Tibial nerve (tissue), 4 donors: ENCODE data around the gene SERPINA4. TPM values are rescaled to one million over a fixed set of nuclear protein-coding genes. Genes with fewer than 3 reads are reported as not detected.

ENCODE experiments used
- DNase-seq, 2 donors: peaks; one replicate each; pipeline ENCODE4 v3.0.0-alpha.2; 2019; ENCODE audit warnings: low spot score in 2 of 2
- H3K27ac ChIP-seq, 4 donors: fragments of 200-600 bp; sonication (generic) in 3 of 4; one replicate each; pipeline ENCODE4 v1.5.1; 2017 to 2019; ENCODE audit warnings: mild to moderate bottlenecking in 1 of 4
- H3K27me3 ChIP-seq, 2 donors: fragments of 200-600 bp; sonication (generic) in 1 of 2; one replicate each; pipeline versions ENCODE4 v1.5.1 to v1.6.0; 2017 to 2019
- H3K36me3 ChIP-seq, 3 donors: fragments of 200-600 bp; sonication (generic); one replicate each; pipeline ENCODE4 v1.5.1; 2018 to 2019
- H3K4me1 ChIP-seq, 4 donors: fragments of 200-600 bp; sonication (generic) in 3 of 4; one replicate each; pipeline ENCODE4 v1.5.1; 2017 to 2019
- H3K4me3 ChIP-seq, 4 donors: fragments of 200-600 bp; sonication (generic) in 3 of 4; one replicate each; pipeline ENCODE4 v1.5.1; 2017 to 2019; ENCODE audit warnings: mild to moderate bottlenecking in 1 of 4, moderate library complexity in 1 of 4
- H3K9me3 ChIP-seq, 4 donors: fragments of 200-600 bp; sonication (generic) in 3 of 4; one replicate each; pipeline ENCODE4 v1.5.1; 2017 to 2019
- EP300 ChIP-seq, 2 donors: sonication (generic); formaldehyde crosslinking; IDR thresholded peaks; one replicate each; pipeline ENCODE4 v1.6.1; 2017; ENCODE audit warnings: antibody characterized with exemption in 2 of 2, mild to moderate bottlenecking in 1 of 2
- POLR2A ChIP-seq, 2 donors: fragments of 450-650 bp; IDR thresholded peaks; one replicate each; pipeline ENCODE4 v1.6.1; 2017; ENCODE audit warnings: antibody characterized with exemption in 2 of 2, mild to moderate bottlenecking in 2 of 2, moderate library complexity in 2 of 2
- WGBS, 2 donors: methylation state at CpG; one replicate each; pipeline ENCODE4 v1.1.5; 2018; 5-methylcytosine and 5-hydroxymethylcytosine counted together
- total RNA-seq, 4 donors: library from RNA; depleted of rRNA; stranded (reverse); fragments of >200 nt; gene quantifications; one replicate each; pipeline ENCODE4 v1.1.0, GENCODE V29; 2016
- TF ChIP-seq, protein P1 (sequence below), 5 experiments: fragments of 200-600 bp in 3 of 5; fragments of 450-650 bp in 2 of 5; sonication (generic) in 3 of 5; IDR thresholded peaks; one replicate each; pipeline ENCODE4 v1.5.1; 2016 to 2019; ENCODE audit warnings: antibody characterized with exemption in 5 of 5, mild to moderate bottlenecking in 3 of 5, moderate library complexity in 2 of 5

SERPINA4 gene
- total RNA-seq, 4 donors from 2014 or later: not detected

- DNase-seq: no peak
- no peaks in the 10 kb centered on the region for H3K36me3 ChIP-seq
- 88 to 92% methylated on average over 9 of the region's 9 CpGs for WGBS, 2 donors
- no peaks in the 10 kb centered on the region for H3K27me3 ChIP-seq
- H3K4me1 ChIP-seq: no peaks in the 10 kb centered on the region
- TF ChIP-seq, protein P1, sequence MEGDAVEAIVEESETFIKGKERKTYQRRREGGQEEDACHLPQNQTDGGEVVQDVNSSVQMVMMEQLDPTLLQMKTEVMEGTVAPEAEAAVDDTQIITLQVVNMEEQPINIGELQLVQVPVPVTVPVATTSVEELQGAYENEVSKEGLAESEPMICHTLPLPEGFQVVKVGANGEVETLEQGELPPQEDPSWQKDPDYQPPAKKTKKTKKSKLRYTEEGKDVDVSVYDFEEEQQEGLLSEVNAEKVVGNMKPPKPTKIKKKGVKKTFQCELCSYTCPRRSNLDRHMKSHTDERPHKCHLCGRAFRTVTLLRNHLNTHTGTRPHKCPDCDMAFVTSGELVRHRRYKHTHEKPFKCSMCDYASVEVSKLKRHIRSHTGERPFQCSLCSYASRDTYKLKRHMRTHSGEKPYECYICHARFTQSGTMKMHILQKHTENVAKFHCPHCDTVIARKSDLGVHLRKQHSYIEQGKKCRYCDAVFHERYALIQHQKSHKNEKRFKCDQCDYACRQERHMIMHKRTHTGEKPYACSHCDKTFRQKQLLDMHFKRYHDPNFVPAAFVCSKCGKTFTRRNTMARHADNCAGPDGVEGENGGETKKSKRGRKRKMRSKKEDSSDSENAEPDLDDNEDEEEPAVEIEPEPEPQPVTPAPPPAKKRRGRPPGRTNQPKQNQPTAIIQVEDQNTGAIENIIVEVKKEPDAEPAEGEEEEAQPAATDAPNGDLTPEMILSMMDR (IDR thresholded peaks at IDR 0.05): no peak
- TF ChIP-seq POLR2A (IDR thresholded peaks at IDR 0.05) (no peak), EP300 (IDR thresholded peaks at IDR 0.05) (no peak)
- no peak overlapping the region for H3K27ac ChIP-seq
- H3K9me3 ChIP-seq: peaks cover 0 to 27% (median 0%) of the 10 kb centered on the region in 4 donors
- no peak overlapping the region for H3K4me3 ChIP-seq
Measured at GRCh38 chr14:94555991-94556390, 5.3 kb upstream of the SERPINA4 start.

- H3K9me3 ChIP-seq: peaks cover 0 to 26% (median 0%) of the 10 kb centered on the region in 4 donors
- WGBS, 2 donors: 94% methylated on average over 1 of the region's 1 CpG
- no peaks in the 10 kb centered on the region for H3K27me3 ChIP-seq
- TF ChIP-seq POLR2A (IDR thresholded peaks at IDR 0.05): no peak
- TF ChIP-seq, protein P1 (IDR thresholded peaks at IDR 0.05): no peak
- no peak for TF ChIP-seq EP300 (IDR thresholded peaks at IDR 0.05)
- no peaks in the 10 kb centered on the region for H3K36me3 ChIP-seq
- H3K27ac ChIP-seq: no peak overlapping the region
- DNase-seq: no peak
- no peaks in the 10 kb centered on the region for H3K4me1 ChIP-seq
- H3K4me3 ChIP-seq: no peak overlapping the region
Measured at GRCh38 chr14:94557327-94557726, 3.9 kb upstream of the SERPINA4 start.

GRCh38 chr14:94558842-94559241, 2.4 kb upstream of the SERPINA4 start:
- DNase-seq: no peak
- H3K9me3 ChIP-seq: peaks cover 0 to 22% (median 0%) of the 10 kb centered on the region in 4 donors
- TF ChIP-seq, protein P1 (IDR thresholded peaks at IDR 0.05): no peak

GRCh38 chr14:94559638-94560290, 1.5 kb upstream of the SERPINA4 start:
- no peak for TF ChIP-seq EP300 (IDR thresholded peaks at IDR 0.05)
- no peak for TF ChIP-seq POLR2A (IDR thresholded peaks at IDR 0.05)
- TF ChIP-seq, protein P1 (IDR thresholded peaks at IDR 0.05): no peak
- H3K36me3 ChIP-seq: no peaks in the 10 kb centered on the region
- H3K27ac ChIP-seq: no peak overlapping the region
- no peaks in the 10 kb centered on the region for H3K27me3 ChIP-seq
- no peak overlapping the region for H3K4me3 ChIP-seq
- DNase-seq: no peak
- H3K9me3 ChIP-seq: peaks cover 0 to 13% (median 0%) of the 10 kb centered on the region in 4 donors
- no peaks in the 10 kb centered on the region for H3K4me1 ChIP-seq
- 49 to 62% methylated on average over 9 of the region's 9 CpGs for WGBS, 2 donors

More at GRCh38 chr14:94558842-94559241, 2.4 kb upstream of the SERPINA4 start:
- no peak overlapping the region for H3K4me3 ChIP-seq
- no peaks in the 10 kb centered on the region for H3K27me3 ChIP-seq
- H3K27ac ChIP-seq: no peak overlapping the region
- no peaks in the 10 kb centered on the region for H3K36me3 ChIP-seq
- 70 to 87% methylated on average over 2 of the region's 2 CpGs for WGBS, 2 donors
- no peaks in the 10 kb centered on the region for H3K4me1 ChIP-seq

GRCh38 chr14:94560291-94560665, 964 bp upstream of the SERPINA4 start:
- Histone ChIP-seq H3K9me3 (peaks cover 0 to 9% (median 0%) of the 10 kb centered on the region in 4 donors), H3K27ac (no peak overlapping the region), H3K36me3 (no peaks in the 10 kb centered on the region), H3K27me3 (no peaks in the 10 kb centered on the region), H3K4me3 (no peak overlapping the region), H3K4me1 (no peaks in the 10 kb centered on the region)
- TF ChIP-seq, protein P1 (IDR thresholded peaks at IDR 0.05): no peak
- no peak for TF ChIP-seq POLR2A (IDR thresholded peaks at IDR 0.05)
- WGBS, 2 donors: 88 to 90% methylated on average over 3 of the region's 3 CpGs
- no peak for DNase-seq
